Measurements from ENCODE around the gene FCER2. TPM values are rescaled to one million over a fixed set of nuclear protein-coding genes. Genes with fewer than 3 reads are reported as not detected.

FCER2 gene
- total RNA-seq, 1 experiment from 2014 or later = 0.48 TPM

DNA sequence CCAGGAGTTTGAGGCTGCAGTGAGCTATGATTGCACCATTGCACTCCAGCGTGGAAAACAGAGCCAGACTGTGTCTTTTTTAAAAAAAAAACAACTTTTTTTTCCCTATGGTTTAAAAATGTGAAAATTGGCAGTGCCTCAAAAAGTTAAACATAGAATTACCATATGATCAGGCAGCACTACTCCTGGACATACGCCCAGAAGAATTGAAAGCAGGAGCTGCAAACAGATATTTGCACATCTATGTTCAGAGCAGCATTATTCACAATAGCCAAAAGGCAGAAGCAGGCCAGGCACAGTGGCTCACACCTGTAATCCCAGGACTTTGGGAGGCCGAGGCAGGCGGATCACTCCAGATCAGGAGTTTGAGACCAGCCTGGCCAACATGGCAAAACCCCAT, 36.9 kb downstream of the FCER2 start (continued):
- TF ChIP-seq, protein P1, sequence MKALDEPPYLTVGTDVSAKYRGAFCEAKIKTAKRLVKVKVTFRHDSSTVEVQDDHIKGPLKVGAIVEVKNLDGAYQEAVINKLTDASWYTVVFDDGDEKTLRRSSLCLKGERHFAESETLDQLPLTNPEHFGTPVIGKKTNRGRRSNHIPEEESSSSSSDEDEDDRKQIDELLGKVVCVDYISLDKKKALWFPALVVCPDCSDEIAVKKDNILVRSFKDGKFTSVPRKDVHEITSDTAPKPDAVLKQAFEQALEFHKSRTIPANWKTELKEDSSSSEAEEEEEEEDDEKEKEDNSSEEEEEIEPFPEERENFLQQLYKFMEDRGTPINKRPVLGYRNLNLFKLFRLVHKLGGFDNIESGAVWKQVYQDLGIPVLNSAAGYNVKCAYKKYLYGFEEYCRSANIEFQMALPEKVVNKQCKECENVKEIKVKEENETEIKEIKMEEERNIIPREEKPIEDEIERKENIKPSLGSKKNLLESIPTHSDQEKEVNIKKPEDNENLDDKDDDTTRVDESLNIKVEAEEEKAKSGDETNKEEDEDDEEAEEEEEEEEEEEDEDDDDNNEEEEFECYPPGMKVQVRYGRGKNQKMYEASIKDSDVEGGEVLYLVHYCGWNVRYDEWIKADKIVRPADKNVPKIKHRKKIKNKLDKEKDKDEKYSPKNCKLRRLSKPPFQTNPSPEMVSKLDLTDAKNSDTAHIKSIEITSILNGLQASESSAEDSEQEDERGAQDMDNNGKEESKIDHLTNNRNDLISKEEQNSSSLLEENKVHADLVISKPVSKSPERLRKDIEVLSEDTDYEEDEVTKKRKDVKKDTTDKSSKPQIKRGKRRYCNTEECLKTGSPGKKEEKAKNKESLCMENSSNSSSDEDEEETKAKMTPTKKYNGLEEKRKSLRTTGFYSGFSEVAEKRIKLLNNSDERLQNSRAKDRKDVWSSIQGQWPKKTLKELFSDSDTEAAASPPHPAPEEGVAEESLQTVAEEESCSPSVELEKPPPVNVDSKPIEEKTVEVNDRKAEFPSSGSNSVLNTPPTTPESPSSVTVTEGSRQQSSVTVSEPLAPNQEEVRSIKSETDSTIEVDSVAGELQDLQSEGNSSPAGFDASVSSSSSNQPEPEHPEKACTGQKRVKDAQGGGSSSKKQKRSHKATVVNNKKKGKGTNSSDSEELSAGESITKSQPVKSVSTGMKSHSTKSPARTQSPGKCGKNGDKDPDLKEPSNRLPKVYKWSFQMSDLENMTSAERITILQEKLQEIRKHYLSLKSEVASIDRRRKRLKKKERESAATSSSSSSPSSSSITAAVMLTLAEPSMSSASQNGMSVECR (CRISPR knock-in tag; IDR thresholded peaks at IDR 0.05; ENCODE audit: borderline replicate concordance) = no peak
- TF ChIP-seq, protein P2, sequence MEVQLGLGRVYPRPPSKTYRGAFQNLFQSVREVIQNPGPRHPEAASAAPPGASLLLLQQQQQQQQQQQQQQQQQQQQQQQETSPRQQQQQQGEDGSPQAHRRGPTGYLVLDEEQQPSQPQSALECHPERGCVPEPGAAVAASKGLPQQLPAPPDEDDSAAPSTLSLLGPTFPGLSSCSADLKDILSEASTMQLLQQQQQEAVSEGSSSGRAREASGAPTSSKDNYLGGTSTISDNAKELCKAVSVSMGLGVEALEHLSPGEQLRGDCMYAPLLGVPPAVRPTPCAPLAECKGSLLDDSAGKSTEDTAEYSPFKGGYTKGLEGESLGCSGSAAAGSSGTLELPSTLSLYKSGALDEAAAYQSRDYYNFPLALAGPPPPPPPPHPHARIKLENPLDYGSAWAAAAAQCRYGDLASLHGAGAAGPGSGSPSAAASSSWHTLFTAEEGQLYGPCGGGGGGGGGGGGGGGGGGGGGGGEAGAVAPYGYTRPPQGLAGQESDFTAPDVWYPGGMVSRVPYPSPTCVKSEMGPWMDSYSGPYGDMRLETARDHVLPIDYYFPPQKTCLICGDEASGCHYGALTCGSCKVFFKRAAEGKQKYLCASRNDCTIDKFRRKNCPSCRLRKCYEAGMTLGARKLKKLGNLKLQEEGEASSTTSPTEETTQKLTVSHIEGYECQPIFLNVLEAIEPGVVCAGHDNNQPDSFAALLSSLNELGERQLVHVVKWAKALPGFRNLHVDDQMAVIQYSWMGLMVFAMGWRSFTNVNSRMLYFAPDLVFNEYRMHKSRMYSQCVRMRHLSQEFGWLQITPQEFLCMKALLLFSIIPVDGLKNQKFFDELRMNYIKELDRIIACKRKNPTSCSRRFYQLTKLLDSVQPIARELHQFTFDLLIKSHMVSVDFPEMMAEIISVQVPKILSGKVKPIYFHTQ (CRISPR knock-in tag; IDR thresholded peaks at IDR 0.05) = no peak
- TF ChIP-seq ZBTB21 (CRISPR knock-in tag; IDR thresholded peaks at IDR 0.05; ENCODE audit: borderline replicate concordance) = no peak
- TF ChIP-seq, protein P3, sequence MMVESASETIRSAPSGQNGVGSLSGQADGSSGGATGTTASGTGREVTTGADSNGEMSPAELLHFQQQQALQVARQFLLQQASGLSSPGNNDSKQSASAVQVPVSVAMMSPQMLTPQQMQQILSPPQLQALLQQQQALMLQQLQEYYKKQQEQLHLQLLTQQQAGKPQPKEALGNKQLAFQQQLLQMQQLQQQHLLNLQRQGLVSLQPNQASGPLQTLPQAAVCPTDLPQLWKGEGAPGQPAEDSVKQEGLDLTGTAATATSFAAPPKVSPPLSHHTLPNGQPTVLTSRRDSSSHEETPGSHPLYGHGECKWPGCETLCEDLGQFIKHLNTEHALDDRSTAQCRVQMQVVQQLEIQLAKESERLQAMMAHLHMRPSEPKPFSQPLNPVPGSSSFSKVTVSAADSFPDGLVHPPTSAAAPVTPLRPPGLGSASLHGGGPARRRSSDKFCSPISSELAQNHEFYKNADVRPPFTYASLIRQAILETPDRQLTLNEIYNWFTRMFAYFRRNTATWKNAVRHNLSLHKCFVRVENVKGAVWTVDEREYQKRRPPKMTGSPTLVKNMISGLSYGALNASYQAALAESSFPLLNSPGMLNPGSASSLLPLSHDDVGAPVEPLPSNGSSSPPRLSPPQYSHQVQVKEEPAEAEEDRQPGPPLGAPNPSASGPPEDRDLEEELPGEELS (CRISPR knock-in tag; IDR thresholded peaks at IDR 0.05) = no peak
- TF ChIP-seq NR2C2 (CRISPR knock-in tag; IDR thresholded peaks at IDR 0.05) = no peak
- TF ChIP-seq MYBL2 (CRISPR knock-in tag; IDR thresholded peaks at IDR 0.05) = no peak
- TF ChIP-seq CREB1 (CRISPR knock-in tag; IDR thresholded peaks at IDR 0.05) = no peak
- no peak for TF ChIP-seq ZNF263 (CRISPR knock-in tag; IDR thresholded peaks at IDR 0.05; ENCODE audit: low read depth)
- TF ChIP-seq ZNF416 (CRISPR knock-in tag; IDR thresholded peaks at IDR 0.05) = no peak
- no peak for TF ChIP-seq ZNF121 (CRISPR knock-in tag; IDR thresholded peaks at IDR 0.05)

DNA sequence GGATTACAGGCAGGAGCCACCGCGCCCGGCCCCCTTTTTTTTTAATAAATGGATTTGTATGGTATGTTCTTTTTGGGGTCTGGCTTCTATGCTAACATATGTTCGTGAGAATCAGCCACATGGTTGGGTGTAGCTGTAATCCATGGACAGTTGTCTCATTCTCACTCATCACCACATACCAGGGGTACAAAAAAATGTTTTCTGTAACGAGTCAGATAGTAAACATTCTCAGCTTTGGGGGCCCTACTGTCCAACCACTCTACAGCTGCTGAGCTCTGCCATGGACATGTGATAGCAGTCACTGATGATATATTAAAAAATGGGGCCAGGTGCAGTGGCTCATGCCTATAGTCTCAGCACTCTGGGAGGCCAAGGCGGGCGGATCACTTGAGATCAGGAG, 38.2 kb downstream of the FCER2 start:
- H3K27ac Mint-ChIP-seq = no peak overlapping the region
- no peaks in the 10 kb centered on the region for H3K4me1 Mint-ChIP-seq
- no peaks in the 10 kb centered on the region for H3K36me3 Mint-ChIP-seq
- H3K27me3 Mint-ChIP-seq (ENCODE audit: low read depth) = peaks cover 44% of the 10 kb centered on the region
- CTCF ChIA-PET = interaction anchor here (1.0 to 2.4 kb wide), 3 partner anchors 17 to 95 kb away, joined by 3 to 8 read pairs (median 4); partner anchors contain the start of gene TRAPPC5
- H3K9me3 Mint-ChIP-seq = no peaks in the 10 kb centered on the region
- POLR2A ChIA-PET = no interaction called here
- no peak overlapping the region for H3K4me3 Mint-ChIP-seq
- ATAC-seq = no peak
- DNase-seq (ENCODE audit: low spot score) = no peak
- TF ChIP-seq, protein P4, sequence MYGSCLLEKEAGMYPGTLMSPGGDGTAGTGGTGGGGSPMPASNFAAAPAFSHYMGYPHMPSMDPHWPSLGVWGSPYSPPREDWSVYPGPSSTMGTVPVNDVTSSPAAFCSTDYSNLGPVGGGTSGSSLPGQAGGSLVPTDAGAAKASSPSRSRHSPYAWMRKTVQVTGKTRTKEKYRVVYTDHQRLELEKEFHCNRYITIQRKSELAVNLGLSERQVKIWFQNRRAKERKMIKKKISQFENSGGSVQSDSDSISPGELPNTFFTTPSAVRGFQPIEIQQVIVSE (CRISPR knock-in tag; IDR thresholded peaks at IDR 0.05; ENCODE audit: borderline replicate concordance) = no peak
- TF ChIP-seq, protein P5, sequence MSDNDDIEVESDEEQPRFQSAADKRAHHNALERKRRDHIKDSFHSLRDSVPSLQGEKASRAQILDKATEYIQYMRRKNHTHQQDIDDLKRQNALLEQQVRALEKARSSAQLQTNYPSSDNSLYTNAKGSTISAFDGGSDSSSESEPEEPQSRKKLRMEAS (CRISPR knock-in tag; IDR thresholded peaks at IDR 0.05) = no peak
- TF ChIP-seq TEAD4 (CRISPR knock-in tag; IDR thresholded peaks at IDR 0.05) (no peak), ZBTB21 (CRISPR knock-in tag; IDR thresholded peaks at IDR 0.05; ENCODE audit: borderline replicate concordance) (no peak), ZNF671 (CRISPR knock-in tag; IDR thresholded peaks at IDR 0.05) (no peak), FOXK1 (CRISPR knock-in tag; IDR thresholded peaks at IDR 0.05) (no peak)
- TF ChIP-seq, protein P6, sequence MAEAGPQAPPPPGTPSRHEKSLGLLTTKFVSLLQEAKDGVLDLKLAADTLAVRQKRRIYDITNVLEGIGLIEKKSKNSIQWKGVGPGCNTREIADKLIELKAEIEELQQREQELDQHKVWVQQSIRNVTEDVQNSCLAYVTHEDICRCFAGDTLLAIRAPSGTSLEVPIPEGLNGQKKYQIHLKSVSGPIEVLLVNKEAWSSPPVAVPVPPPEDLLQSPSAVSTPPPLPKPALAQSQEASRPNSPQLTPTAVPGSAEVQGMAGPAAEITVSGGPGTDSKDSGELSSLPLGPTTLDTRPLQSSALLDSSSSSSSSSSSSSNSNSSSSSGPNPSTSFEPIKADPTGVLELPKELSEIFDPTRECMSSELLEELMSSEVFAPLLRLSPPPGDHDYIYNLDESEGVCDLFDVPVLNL (CRISPR knock-in tag; IDR thresholded peaks at IDR 0.05; ENCODE audit: borderline replicate concordance, low read depth) = no peak
- TF ChIP-seq, protein P7, sequence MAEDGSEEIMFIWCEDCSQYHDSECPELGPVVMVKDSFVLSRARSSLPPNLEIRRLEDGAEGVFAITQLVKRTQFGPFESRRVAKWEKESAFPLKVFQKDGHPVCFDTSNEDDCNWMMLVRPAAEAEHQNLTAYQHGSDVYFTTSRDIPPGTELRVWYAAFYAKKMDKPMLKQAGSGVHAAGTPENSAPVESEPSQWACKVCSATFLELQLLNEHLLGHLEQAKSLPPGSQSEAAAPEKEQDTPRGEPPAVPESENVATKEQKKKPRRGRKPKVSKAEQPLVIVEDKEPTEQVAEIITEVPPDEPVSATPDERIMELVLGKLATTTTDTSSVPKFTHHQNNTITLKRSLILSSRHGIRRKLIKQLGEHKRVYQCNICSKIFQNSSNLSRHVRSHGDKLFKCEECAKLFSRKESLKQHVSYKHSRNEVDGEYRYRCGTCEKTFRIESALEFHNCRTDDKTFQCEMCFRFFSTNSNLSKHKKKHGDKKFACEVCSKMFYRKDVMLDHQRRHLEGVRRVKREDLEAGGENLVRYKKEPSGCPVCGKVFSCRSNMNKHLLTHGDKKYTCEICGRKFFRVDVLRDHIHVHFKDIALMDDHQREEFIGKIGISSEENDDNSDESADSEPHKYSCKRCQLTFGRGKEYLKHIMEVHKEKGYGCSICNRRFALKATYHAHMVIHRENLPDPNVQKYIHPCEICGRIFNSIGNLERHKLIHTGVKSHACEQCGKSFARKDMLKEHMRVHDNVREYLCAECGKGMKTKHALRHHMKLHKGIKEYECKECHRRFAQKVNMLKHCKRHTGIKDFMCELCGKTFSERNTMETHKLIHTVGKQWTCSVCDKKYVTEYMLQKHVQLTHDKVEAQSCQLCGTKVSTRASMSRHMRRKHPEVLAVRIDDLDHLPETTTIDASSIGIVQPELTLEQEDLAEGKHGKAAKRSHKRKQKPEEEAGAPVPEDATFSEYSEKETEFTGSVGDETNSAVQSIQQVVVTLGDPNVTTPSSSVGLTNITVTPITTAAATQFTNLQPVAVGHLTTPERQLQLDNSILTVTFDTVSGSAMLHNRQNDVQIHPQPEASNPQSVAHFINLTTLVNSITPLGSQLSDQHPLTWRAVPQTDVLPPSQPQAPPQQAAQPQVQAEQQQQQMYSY (CRISPR knock-in tag; IDR thresholded peaks at IDR 0.05) = no peak
- TF ChIP-seq, protein P3 (CRISPR knock-in tag; IDR thresholded peaks at IDR 0.05) = no peak
- TF ChIP-seq, protein P8, sequence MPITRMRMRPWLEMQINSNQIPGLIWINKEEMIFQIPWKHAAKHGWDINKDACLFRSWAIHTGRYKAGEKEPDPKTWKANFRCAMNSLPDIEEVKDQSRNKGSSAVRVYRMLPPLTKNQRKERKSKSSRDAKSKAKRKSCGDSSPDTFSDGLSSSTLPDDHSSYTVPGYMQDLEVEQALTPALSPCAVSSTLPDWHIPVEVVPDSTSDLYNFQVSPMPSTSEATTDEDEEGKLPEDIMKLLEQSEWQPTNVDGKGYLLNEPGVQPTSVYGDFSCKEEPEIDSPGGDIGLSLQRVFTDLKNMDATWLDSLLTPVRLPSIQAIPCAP (CRISPR knock-in tag; IDR thresholded peaks at IDR 0.05) = no peak

Data from WTC11 (cell line).